NB4 (cell line): ENCODE measurements around the gene RNF114.

Experiments
- CTCF ChIP-seq: IDR thresholded peaks from one replicate; pipeline ENCODE4 v1.5.1; 2012; ENCODE audit warnings: low read depth, low read length
- POLR2A ChIP-seq: IDR thresholded peaks from 2 replicates; pipeline ENCODE4 v1.6.1; 2011; ENCODE audit warnings: mild to moderate bottlenecking; ENCODE audit not compliant: insufficient read length; ENCODE audit errors: extremely low read depth

GRCh38 chr20:49948178-49948577, 12.0 kb downstream of the RNF114 start:
- no peak for TF ChIP-seq POLR2A
- no peak for TF ChIP-seq CTCF
